Esophagus mucosa (tissue), 1 donor: Measurements from ENCODE around the gene RPA4. TPM values are rescaled to one million over a fixed set of nuclear protein-coding genes. Genes with fewer than 3 reads are reported as not detected.
"Not testable (repeated sequence)": the region's sequence is repeated elsewhere in the genome, so short reads cannot be mapped to it uniquely, and the experiment has no call there.

Experiments used
- ATAC-seq: fragments of 200-7000 bp; cut with Tn5 transposase; one replicate; pipeline ENCODE4 v1.9.1; 2020
- total RNA-seq: library from RNA; stranded (reverse); gene quantifications from one replicate; pipeline ENCODE4 v1.2.4, GENCODE V29; 2023
- donor health status: DM: yes; HTN: yes; CAD: no.

Gene RPA4, protein sequence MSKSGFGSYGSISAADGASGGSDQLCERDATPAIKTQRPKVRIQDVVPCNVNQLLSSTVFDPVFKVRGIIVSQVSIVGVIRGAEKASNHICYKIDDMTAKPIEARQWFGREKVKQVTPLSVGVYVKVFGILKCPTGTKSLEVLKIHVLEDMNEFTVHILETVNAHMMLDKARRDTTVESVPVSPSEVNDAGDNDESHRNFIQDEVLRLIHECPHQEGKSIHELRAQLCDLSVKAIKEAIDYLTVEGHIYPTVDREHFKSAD
- 0.64 TPM for total RNA-seq

DNA sequence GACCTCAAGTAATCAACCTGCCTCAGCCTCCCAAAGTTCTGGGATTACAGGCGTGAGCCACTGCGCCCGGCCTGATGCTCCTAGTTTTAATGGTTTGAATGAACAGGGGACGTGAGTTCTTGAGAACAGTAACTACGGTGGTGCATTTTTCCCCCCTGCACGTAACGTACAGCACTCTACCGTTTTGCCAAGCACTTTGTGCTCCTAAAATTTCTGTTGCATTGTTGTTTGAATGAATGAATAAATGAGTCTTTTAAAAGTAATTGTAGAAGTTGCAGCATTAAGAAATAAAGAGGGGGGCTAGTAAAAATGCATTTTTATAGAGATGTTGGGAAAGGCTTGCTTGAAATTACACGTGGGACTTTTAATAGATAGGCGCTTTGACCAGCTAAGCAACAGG lies at the start of gene RPA4:
Gene RPA4 (plus strand): TSS at position 301 of the 400 bp plus-strand sequence. CDS start 403 bp downstream, outside the sequence.
- ATAC-seq, result no peak

DNA sequence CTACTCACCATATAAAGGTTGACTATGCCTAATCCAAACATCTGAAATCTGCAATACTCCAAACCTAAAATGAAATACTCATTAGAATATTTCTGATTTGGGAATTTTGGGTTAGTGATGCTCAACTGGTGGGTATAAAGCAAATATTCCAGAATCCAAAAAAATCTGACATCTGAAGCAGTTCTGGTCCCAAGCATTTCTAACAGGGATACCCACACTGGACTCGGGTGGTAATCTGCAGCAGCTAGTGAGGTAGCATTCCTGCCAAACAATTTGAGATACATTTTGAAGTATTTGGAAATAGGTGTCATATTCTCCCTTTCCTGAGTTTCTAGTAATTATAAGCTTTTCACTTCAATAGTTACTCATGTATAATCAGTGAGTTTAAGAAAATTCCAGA lies 49.6 kb upstream of the RPA4 start:
- no peak for ATAC-seq

DNA sequence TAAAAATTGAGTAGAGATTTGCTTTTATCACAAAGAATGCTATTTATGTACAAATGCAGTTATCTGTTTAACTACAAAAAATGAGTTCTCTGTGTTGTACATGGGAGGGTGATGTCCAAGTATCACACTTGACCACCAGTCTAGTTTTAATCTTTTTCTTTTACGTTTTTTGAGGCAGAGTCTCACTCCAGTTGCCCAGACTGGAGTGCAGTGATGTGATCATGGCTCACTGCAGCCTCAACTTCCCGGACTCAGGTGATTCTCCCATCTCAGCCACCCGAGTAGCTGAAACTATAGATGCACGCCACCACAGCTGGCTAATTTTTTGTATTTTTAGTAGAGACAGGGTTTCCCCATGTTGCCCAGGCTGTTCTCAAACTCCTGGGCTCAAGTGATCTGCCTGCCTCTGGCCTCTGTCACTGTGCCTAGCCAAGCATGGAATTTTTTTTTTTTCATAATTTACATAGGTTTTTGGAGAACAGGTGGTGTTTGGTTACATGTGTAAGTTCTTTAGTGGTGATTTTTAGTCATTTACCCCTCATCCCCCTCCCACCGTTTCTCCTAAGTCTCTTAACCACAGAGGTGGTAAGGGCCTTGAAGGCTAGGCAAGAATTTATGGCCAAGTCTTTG lies 47.9 kb upstream of the RPA4 start:
- ATAC-seq, result no peak

DNA sequence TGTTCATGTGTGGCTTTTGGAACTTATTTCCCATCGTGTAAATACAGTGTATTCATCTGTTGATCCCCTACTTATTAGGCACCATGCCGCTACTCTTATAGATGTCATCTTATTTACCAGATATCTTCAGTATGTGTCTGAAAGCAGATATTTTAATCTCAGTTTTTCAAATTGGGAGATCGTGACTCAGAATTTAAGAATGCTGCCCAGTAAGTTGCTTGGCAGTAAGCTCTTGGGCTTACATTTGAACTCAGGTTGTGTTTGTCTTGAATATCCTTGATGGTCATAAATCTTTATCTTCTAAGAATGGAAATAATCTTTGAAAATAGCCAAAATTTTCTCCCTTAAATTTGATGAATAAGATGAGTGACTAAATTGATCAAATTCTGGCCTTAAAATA lies 45.9 kb upstream of the RPA4 start:
- ATAC-seq, result no peak

DNA sequence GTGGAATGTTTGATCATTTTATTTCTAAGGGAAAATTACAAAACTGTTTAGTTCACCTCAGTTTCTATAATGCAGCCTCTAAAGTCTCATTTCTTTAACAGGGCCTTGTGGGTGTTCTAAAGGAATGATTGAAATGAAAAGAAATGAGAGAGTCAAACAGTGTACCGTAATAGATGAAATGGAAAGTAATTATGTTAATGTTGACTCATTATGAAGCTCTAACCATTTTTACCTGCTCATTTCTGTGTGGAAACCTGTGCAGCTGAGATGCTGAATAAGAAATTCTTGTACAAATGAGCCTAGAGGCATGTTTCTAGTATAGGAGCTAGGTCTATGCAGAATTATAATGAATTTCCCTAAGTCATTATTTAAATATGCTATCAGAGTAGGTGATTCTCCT lies 45.2 kb upstream of the RPA4 start:
- ATAC-seq, result no peak

DNA sequence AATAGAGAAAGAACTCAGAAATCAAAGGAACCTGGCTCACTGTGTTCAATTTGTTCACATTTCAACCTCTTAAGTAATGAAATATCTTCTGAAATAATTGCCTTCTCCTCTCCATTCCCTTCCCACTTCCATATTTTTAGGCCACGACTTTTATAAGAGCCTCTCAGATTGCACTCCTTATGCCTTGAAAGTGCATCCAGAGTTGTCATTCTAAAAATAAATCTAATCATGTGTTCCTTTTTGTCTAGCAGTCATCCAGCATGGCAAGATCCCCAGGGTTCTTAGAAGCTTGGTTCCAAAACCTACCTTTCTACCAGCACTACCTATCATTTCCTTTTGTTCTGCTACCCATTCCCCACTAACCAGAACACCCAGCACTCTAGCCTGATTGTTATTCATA lies 42.4 kb upstream of the RPA4 start:
- ATAC-seq, result no peak

DNA sequence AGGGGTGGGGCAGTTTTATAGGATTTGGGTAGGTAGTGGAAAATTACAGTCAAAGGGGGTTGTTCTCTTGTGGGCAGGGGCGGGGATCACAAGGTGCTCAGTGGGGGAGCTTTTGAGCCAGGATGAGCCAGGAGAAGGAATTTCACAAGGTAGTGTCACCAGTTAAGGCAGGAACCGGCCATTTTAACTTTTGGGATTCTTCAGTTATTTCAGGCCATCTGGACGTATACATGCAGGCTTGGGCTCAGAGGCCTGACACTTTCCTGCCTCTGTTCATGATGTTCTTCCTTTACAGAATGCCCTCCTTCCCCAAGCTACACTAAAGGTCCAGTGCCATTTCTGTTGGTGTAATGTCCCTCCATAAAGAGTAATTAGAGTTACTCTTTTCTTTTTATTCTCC lies 41.8 kb upstream of the RPA4 start:
- not testable (repeated sequence) for ATAC-seq

DNA sequence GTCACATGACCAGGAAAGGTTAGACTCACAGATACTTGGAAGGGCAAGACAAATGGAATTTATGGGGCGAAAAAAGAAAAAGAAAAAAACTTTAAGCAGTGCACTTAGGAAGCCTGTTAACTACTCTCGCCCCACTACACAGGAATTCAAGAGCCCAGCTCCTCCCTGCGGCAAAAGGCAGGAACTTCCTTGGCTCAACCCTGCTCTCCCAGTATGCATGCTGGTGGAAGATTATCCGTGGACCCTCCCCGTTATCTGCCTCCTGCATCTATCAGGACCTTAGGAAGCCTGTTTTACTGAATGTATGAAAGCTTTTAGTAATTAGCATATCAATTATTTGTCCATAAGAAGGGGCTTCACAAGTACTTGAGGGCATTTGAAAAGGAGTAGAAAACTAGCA lies 40.1 kb upstream of the RPA4 start:
- ATAC-seq, result no peak

DNA sequence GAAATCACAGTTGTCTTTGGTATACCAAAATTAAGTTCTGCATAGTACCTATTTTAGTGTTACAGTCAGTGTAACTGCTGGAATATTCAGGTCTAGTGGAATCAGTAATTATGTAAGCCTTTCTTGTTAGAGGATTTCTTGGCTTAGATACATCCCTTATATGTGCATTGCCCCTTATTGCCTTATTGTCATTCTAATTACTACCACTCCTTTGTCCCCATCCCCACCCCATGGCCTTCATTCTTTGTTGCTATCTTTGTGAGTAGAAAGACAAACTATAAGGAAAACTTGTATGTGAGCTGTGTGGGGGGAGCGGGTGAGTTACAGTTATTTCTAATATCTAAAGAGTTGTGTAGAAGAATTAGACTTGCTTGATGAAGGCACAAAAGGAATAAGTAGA lies 36.9 kb upstream of the RPA4 start:
- ATAC-seq, result no peak

DNA sequence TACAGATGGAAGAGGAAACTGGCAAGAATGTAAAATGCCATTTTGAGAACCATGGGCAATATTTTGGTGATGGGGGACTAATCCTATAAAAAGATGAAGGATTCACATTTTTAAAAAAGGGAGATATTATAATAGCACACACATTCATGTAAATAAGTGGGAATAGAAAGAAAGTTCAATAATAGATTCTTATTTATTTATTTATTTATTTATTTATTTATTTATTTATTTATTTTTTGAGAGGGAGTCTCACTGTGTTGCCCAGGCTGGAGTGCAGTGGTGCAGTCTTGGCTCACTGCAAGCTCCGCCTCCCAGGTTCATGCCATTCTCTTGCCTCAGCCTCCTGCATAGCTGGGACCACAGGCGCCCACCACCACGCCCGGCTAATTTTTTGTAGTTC lies 24.3 kb upstream of the RPA4 start:
- ATAC-seq, result not testable (repeated sequence)

DNA sequence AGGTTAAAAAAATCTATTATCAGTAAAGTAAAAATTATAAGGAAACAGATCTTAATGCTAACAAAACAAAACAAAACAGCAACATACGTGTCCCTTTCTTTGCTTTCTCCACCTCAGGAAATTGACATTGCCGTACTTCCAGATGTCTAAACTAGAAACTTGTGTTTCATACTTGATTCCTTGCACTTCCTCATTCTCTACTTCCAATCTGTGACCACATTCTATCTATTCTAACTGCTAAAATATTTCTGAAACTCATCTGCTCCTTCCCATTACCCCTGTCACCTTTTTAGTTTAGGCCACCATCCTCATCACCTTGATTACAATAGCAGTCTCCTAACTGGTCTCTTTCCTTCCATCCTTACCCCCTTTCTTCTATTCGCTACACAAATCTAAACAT lies 22.5 kb upstream of the RPA4 start:
- no peak for ATAC-seq

DNA sequence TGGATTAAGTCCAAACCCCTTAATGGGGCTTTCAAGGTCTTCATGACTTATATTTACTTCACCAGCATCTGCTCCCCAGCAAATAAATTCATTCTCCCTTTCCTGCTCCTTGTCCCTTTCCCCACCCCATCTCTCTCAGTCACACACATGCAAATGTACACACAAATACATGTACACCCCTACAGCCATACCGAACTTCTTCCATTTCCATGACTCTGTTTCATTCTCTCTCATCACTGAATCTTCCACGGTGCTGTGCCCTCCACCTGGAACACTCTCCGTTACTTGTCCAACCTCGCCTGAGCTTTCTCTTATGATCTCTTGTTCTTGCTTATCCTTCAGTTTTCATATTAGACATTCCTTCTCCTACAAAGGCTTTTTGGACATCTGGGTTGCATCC lies 22.0 kb upstream of the RPA4 start:
- ATAC-seq, result no peak

DNA sequence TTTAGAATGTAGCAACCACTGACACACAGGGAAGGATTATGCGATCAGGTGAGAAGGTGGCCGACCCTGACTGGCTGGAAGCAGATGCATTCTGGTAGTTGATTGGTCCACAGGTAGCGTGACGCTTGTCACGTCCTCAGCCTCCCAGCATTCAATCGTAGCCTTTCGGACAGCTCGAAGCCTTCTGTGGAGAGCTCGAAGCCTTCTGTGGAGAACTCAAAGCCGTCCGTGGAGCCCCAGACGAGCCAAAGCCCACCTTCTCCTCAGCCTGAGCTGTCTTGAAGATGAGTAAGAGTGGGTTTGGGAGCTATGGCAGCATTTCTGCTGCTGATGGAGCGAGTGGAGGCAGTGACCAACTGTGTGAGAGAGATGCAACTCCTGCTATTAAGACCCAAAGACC lies 319 bp downstream of the RPA4 start:
- ATAC-seq, result no peak

DNA sequence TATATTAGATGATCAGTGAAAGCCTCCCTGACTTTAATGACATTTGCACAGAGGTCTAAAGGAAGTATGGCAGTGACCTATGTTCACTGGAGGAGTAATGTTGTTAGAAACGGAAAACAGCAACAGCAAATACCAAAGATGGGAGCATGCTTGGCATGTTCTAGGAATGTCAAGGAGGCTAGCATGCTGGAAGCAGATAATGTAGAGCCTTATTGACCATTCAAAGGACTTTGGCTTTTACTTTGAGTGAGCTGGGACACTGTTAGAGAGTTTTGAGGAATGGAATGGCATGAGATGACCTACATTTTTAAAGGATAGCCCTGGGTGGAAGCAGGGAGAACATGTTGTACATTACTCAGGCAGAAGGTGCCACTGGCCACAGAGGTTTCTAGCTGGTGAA lies 6.0 kb downstream of the RPA4 start:
- no peak for ATAC-seq

DNA sequence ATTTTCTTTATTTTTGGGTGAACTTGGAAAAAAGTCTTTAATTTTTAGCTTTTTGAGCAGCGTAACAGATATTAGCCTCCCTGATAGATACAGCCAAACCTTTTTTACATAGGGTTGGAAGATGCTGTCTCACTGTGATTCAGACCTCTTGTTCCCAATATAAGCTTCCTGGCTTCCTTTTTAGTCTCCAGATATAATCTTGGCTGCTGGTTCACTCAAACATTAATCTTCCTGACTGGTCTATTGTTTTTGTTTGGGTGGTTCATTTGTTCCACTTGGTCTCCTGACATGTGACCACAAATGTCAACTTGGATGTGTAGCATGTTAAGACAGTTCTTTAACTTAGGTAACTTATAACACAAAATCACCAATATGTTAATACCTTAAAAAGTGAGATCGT lies 23.0 kb downstream of the RPA4 start:
- peak; percentile 13 for ATAC-seq

DNA sequence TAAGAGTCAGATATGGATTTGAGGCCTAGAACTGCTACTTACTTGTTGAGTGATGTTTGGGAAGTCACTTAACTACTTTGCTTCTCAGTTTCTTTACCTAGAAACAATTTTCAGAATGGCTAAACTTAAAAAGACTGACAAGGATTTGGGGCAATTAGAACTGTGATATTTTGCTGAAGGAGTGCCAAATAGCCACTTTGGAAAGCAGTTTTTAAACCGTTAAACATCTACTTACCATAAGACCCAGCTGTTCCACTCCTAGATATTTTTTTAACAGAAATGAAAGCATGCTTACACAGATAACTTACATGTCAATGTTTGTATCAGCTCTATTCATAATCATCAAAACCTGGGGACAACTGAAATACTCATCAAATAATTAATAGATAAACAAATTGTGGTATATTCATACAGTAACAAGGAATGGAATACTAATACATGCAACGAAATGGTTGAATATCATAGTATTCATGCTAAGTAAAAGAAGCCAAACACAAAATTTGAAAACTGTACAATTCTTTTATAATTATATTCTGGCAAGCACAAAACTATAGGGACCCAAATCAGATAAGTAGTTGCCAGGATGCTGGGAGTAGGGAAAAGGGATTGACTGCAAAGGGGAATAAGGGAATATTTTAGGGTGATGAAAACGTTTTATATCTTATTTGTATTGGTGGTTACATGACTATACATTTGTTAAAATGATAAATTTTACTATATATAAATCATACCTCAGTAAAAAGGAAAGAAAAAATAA lies 24.0 kb downstream of the RPA4 start:
- no peak for ATAC-seq

DNA sequence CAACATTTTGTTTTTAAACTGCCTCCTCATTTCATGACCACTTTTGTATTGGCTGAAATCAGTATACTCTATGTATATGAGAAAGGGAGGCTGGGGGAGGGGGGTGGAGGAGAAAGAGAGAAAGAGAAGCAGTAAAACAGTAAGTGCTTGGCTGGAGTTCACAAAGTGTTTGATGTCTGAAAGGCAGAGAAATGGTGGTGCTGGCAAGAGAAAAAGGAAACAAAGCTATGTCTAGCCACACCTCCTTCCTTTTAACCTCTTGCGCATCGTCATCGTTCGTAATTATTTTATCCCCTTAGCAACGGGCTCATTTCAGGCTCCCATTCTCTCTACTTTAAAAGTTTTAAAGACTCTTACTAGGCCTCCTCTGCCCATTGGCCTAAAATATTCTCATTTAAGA lies 25.6 kb downstream of the RPA4 start:
- no peak for ATAC-seq

DNA sequence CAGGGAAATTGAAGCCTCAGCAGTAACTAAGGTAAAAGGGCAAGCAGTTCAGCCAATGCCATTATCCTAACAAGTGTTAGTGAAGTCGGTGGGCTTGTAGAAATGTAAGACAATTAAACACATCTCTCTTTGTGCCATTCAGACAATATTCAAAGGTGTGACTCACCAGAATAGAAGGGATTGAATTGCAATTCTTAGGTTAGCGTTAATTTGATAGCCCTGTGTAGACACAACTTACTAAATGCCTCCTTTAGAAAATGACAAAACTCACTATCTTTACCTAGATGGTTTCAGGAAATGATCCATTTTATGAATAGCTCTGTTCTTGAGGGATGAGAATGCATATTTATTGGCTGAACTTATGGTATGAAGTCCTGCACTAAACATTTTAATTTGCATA lies 35.2 kb downstream of the RPA4 start:
- no peak for ATAC-seq

DNA sequence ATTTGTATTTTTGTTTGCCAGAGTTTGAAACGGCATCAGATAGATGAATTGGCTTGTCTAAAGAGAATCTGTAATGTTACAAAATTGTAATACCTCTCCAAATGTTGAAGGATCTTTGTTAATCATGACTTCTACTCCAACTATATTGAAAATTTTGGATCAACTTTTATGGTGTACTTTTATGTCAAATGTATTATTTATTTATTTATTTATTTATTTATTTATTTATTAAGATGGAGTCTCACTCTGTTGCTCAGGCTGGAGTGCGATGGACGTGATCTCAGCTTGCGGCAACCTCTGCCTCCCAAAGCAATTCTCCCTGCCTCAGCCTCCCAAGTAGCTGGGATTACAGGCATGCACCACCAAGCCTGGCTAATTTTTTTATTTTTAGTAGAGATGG lies 36.0 kb downstream of the RPA4 start:
- ATAC-seq, result no peak

DNA sequence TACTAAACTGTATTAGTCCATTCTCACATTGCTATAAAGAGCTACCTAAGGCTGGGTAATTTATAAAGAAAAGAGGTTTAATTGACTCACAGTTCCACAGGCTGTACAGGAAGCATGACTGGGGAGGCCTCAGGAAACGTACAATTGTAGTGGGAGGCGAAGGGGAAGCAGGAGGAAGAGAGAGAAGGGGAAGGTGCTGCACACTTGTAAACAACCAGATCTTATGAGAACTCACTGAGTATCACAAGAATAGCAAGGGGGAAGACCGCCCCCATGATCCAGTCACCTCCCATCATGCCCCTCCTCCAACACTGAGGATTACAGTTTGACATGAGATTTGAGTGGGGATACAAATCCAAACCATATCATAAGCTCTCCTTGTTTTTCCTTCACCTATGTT lies 40.9 kb downstream of the RPA4 start:
- ATAC-seq, result no peak

DNA sequence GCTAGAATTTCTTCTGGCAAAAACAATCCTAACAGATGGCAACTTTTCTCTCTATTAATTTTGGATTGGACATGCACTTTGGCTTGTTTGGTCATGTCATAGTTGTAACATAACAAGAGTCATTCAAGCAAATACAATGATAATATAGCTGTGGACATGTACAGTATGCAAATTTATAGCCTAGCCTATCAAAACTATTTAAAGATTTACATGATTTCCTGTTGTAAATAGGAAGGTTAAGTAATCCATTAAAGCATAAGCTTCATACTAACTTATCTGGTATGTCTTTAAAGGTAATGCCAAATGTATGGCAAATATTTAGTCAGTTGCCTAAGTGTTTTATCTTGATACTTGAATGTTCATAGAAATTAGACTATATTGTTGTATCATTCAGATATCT lies 45.3 kb downstream of the RPA4 start:
- ATAC-seq, result peak; percentile 43
